Fibroblast of pulmonary artery (primary cell): Measurements from ENCODE around the gene COX6A2.
A peak's percentile ranks its signal among the peaks of the same experiment; 100 is the strongest.

Experiments used
- DNase-seq: peaks from one replicate; pipeline ENCODE4 v3.0.0-alpha.2; 2010; ENCODE audit warnings: low read depth
- H3K4me3 ChIP-seq: replicated peaks from 2 replicates; pipeline ENCODE4 v1.5.1; 2011; ENCODE audit warnings: low read depth, mild to moderate bottlenecking, control low read depth, low read length, moderate library complexity
- CTCF ChIP-seq: IDR thresholded peaks from 2 replicates; pipeline ENCODE4 v1.5.1; 2011; ENCODE audit warnings: mild to moderate bottlenecking, control low read depth, low read length, inconsistent platforms; ENCODE audit errors: missing control alignments

COX6A2 gene

GRCh38 chr16:31428279-31428597 lies at the start of gene COX6A2:
COX6A2 (minus strand) TSS chr16:31428360; CDS start chr16:31428325, 35 bp downstream.
- DNase-seq: no peak
- no peak for TF ChIP-seq CTCF
- peak within 1 kb of the TSS; percentile 32 for H3K4me3 ChIP-seq

DNA sequence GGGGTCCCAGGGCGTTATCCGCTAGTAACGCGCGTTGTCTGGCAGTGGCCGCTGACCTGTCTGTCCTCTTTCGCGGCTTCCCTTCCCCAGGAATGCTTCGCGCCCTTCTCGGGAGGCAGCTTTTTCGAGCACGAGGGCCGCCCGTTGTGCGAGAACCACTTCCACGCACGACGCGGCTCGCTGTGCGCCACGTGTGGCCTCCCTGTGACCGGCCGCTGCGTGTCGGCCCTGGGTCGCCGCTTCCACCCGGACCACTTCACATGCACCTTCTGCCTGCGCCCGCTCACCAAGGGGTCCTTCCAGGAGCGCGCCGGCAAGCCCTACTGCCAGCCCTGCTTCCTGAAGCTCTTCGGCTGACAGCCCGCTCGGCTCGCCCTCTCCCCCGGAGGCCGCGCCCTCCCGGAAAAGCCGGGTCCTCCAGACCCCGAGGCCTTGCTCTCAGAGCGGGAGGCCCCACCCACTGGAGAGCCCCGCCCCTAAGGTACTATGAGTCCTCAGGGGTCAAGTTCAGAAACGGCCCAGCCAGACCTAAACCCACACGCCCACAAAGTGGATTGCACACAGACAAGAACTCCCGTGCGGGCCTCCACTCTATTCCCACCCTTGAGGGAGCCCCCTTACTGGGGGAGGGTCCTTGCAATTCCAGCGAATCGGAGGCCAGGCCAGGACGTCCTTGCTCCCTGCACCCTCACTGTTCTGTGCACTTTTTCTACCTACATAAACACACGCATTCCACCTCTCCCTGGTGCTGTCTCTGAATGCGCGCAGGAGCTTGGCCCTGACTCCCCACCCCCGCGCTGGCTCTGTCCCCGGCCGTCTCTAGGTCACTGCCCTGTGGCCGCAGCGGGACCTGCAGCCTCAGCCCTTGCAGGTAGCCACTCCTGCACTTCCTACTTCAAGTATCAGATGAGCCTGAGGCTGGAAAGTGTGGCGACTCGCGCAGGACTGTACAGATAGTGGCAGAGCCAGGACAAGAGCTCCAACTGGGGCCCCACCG lies 49.4 kb upstream of the COX6A2 start:
- no peak for DNase-seq
- no peak for TF ChIP-seq CTCF
- no peak overlapping the region for H3K4me3 ChIP-seq

DNA sequence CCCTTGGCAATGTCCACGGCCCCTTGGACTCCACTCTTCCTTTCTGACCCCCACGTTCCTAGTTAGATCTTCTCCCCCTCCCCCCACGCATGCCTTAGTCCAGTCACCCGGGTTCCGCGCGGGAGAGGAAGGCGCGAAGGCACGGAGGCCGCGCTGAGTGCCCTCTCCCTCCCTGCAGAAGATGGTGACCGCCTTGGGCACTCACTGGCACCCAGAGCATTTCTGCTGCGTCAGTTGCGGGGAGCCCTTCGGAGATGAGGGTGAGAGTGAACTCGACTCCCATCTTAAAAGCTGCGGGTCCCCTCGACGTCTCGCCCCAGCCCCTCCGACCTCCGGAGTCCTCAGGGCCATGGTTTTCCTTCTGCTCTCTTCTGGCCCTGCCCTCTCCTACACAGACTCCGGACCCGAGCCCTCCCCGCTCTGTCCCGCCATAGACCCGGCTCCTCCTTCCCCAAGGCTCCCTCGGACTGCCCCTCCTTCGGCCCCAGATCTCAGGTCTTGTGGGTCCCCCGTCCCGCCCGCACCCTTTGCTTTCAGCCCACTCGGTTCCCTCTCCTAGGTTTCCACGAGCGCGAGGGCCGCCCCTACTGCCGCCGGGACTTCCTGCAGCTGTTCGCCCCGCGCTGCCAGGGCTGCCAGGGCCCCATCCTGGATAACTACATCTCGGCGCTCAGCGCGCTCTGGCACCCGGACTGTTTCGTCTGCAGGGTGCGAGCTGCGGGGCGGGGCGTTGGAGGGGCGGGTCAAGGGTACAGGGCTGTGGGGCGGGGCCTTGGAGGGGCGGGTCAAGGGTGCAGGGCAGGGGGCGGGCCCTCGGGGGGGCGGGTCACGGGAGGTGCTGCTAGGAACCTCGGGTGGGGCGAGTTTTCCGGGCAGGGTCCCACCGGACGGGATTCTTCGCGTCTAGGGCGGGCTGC lies 48.4 kb upstream of the COX6A2 start:
- no peak overlapping the region for H3K4me3 ChIP-seq
- DNase-seq: no peak
- TF ChIP-seq CTCF: no peak

GRCh38 chr16:31475946-31476302 lies 47.8 kb upstream of the COX6A2 start:
- DNase-seq: no peak
- no peak overlapping the region for H3K4me3 ChIP-seq
- TF ChIP-seq CTCF: no peak

DNA sequence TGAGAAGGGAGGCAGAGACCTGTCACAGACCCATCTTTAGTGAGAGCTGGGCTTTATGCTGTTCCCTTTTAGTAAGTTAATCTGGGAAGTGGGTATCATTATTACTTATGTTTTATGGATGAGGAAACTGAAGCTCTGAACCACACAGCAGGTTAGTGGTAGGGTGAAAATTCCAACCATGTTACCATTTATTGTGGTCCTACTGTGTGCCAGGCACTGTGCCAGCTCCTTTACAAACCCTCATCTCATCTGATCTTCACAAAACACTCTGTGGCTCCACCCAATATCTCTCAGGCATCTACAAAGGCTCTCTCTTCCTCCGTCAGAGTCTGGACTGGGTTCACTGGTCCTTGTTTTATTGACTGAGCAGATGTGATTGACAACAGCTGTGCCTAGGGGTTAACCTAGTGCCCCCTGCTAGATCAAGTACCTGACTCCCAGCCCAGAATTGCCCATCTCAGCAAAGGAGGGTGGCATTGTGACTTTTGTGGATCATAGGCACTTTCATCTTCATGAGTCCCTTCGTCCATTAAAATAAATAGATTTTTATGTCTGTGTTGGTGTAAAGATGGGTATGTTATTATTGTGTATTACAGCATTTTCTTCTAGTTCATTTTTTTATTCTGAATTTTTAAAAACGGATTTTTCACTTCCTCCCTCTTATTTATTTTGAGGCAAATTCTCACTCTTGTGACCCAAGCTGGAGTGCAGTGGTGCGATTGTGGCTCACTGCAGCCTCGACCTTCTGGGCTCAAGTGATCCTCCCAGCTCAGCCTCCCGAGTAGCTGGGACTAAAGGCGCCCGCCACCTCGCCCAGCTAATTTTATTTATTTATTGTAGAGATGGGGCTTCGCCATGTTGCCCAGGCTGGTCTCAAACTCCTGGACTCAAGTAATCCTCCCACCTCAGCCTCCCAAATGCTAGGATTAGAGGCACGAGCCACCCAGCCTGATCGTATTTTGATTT lies 46.9 kb upstream of the COX6A2 start:
- no peak overlapping the region for H3K4me3 ChIP-seq
- no peak for TF ChIP-seq CTCF

GRCh38 chr16:31474173-31474714 lies 46.1 kb upstream of the COX6A2 start:
- TF ChIP-seq CTCF: no peak
- DNase-seq: peak; percentile 59
- no peak overlapping the region for H3K4me3 ChIP-seq

More for the DNA sequence above, 46.9 kb upstream of the COX6A2 start:
- DNase-seq: no peak
